Tibial nerve (tissue), 4 donors: ENCODE results near the gene HUNK. TPM values are rescaled to one million over a fixed set of nuclear protein-coding genes. Genes with fewer than 3 reads are reported as not detected.
"Not testable (repeated sequence)": the region's sequence is repeated elsewhere in the genome, so short reads cannot be mapped to it uniquely, and the experiment has no call there.

Experiments used
- DNase-seq, 2 donors: peaks; one replicate each; pipeline ENCODE4 v3.0.0-alpha.2; 2019; ENCODE audit warnings: low spot score in 2 of 2
- H3K27ac ChIP-seq, 4 donors: fragments of 200-600 bp; sonication (generic) in 3 of 4; one replicate each; pipeline ENCODE4 v1.5.1; 2017 to 2019; ENCODE audit warnings: mild to moderate bottlenecking in 1 of 4
- H3K27me3 ChIP-seq, 2 donors: fragments of 200-600 bp; sonication (generic) in 1 of 2; one replicate each; pipeline versions ENCODE4 v1.5.1 to v1.6.0; 2017 to 2019
- H3K36me3 ChIP-seq, 3 donors: fragments of 200-600 bp; sonication (generic); one replicate each; pipeline ENCODE4 v1.5.1; 2018 to 2019
- H3K4me1 ChIP-seq, 4 donors: fragments of 200-600 bp; sonication (generic) in 3 of 4; one replicate each; pipeline ENCODE4 v1.5.1; 2017 to 2019
- H3K4me3 ChIP-seq, 4 donors: fragments of 200-600 bp; sonication (generic) in 3 of 4; one replicate each; pipeline ENCODE4 v1.5.1; 2017 to 2019; ENCODE audit warnings: mild to moderate bottlenecking in 1 of 4, moderate library complexity in 1 of 4
- H3K9me3 ChIP-seq, 4 donors: fragments of 200-600 bp; sonication (generic) in 3 of 4; one replicate each; pipeline ENCODE4 v1.5.1; 2017 to 2019
- CTCF ChIP-seq, 5 experiments: fragments of 200-600 bp in 3 of 5; fragments of 450-650 bp in 2 of 5; sonication (generic) in 3 of 5; IDR thresholded peaks; one replicate each; pipeline ENCODE4 v1.5.1; 2016 to 2019; ENCODE audit warnings: antibody characterized with exemption in 5 of 5, mild to moderate bottlenecking in 3 of 5, moderate library complexity in 2 of 5
- EP300 ChIP-seq, 2 donors: sonication (generic); formaldehyde crosslinking; IDR thresholded peaks; one replicate each; pipeline ENCODE4 v1.6.1; 2017; ENCODE audit warnings: antibody characterized with exemption in 2 of 2, mild to moderate bottlenecking in 1 of 2
- POLR2A ChIP-seq, 2 donors: fragments of 450-650 bp; IDR thresholded peaks; one replicate each; pipeline ENCODE4 v1.6.1; 2017; ENCODE audit warnings: antibody characterized with exemption in 2 of 2, mild to moderate bottlenecking in 2 of 2, moderate library complexity in 2 of 2
- WGBS, 2 donors: methylation state at CpG; one replicate each; pipeline ENCODE4 v1.1.5; 2018; 5-methylcytosine and 5-hydroxymethylcytosine counted together
- total RNA-seq, 4 donors: library from RNA; depleted of rRNA; stranded (reverse); fragments of >200 nt; gene quantifications; one replicate each; pipeline ENCODE4 v1.1.0, GENCODE V29; 2016

HUNK gene
- total RNA-seq, 4 donors from 2014 or later, result 0.20 to 0.30 (median 0.21) TPM; not detected in 1

GRCh38 chr21:31946231-31946630 lies 73.4 kb downstream of the HUNK start:
- no peak for DNase-seq
- no peaks in the 10 kb centered on the region for H3K9me3 ChIP-seq
- no peak overlapping the region for H3K4me3 ChIP-seq
- WGBS, 2 donors, result 96% methylated on average over 7 of the region's 7 CpGs
- no peaks in the 10 kb centered on the region for H3K4me1 ChIP-seq
- H3K27ac ChIP-seq, result no peak overlapping the region
- no peaks in the 10 kb centered on the region for H3K27me3 ChIP-seq
- H3K36me3 ChIP-seq, result no peaks in the 10 kb centered on the region
- TF ChIP-seq CTCF (IDR thresholded peaks at IDR 0.05), result no peak
- no peak for TF ChIP-seq POLR2A (IDR thresholded peaks at IDR 0.05)
- TF ChIP-seq EP300 (IDR thresholded peaks at IDR 0.05), result no peak

- not testable (repeated sequence) for H3K4me1 ChIP-seq, H3K9me3 ChIP-seq, H3K27me3 ChIP-seq, DNase-seq, H3K36me3 ChIP-seq, H3K4me3 ChIP-seq, H3K27ac ChIP-seq
- 98% methylated on average over 32 of the region's 32 CpGs for WGBS, 2 donors
Observed at GRCh38 chr21:31946876-31947550, 74.2 kb downstream of the HUNK start.

GRCh38 chr21:31948676-31949075 lies 75.9 kb downstream of the HUNK start:
- no peaks in the 10 kb centered on the region for H3K4me1 ChIP-seq
- WGBS, 2 donors, result 93% methylated on average over 7 of the region's 7 CpGs
- H3K36me3 ChIP-seq, result no peaks in the 10 kb centered on the region
- no peak for DNase-seq
- no peak overlapping the region for H3K4me3 ChIP-seq
- H3K9me3 ChIP-seq, result no peaks in the 10 kb centered on the region
- H3K27ac ChIP-seq, result no peak overlapping the region
- no peak for TF ChIP-seq POLR2A (IDR thresholded peaks at IDR 0.05)
- TF ChIP-seq CTCF (IDR thresholded peaks at IDR 0.05), result no peak
- TF ChIP-seq EP300 (IDR thresholded peaks at IDR 0.05), result no peak
- H3K27me3 ChIP-seq, result no peaks in the 10 kb centered on the region

- Histone ChIP-seq H3K27ac (no peak overlapping the region), H3K4me3 (no peak overlapping the region), H3K27me3 (no peaks in the 10 kb centered on the region), H3K9me3 (no peaks in the 10 kb centered on the region), H3K36me3 (no peaks in the 10 kb centered on the region), H3K4me1 (no peaks in the 10 kb centered on the region)
- DNase-seq, result no peak
- WGBS, 2 donors, result 79 to 84% methylated on average over 3 of the region's 3 CpGs
- TF ChIP-seq EP300 (IDR thresholded peaks at IDR 0.05) (no peak), POLR2A (IDR thresholded peaks at IDR 0.05) (no peak), CTCF (IDR thresholded peaks at IDR 0.05) (no peak)
Observed at GRCh38 chr21:31952828-31953227, 80.0 kb downstream of the HUNK start.

- H3K27ac ChIP-seq, result no peak overlapping the region
- no peak for DNase-seq
- 72 to 87% methylated on average over 2 of the region's 2 CpGs for WGBS, 2 donors
Observed at GRCh38 chr21:31957631-31958030, 84.8 kb downstream of the HUNK start.

More at GRCh38 chr21:31957631-31958030, 84.8 kb downstream of the HUNK start:
- no peak for TF ChIP-seq CTCF (IDR thresholded peaks at IDR 0.05)
- no peak for TF ChIP-seq POLR2A (IDR thresholded peaks at IDR 0.05)
- TF ChIP-seq EP300 (IDR thresholded peaks at IDR 0.05), result no peak
- Histone ChIP-seq H3K27me3 (no peaks in the 10 kb centered on the region), H3K4me1 (no peaks in the 10 kb centered on the region), H3K36me3 (no peaks in the 10 kb centered on the region), H3K9me3 (peaks cover 0 to 5% (median 0%) of the 10 kb centered on the region in 4 donors), H3K4me3 (no peak overlapping the region)
